Smooth muscle cell (in vitro differentiated cells): ENCODE results near the gene FGF22. TPM values are rescaled to one million over a fixed set of nuclear protein-coding genes. Genes with fewer than 3 reads are reported as not detected.

Experiments
- DNase-seq: peaks from one replicate; lab custom pipeline; 2025; ENCODE audit not compliant: unreplicated experiment; lab: John Stamatoyannopoulos, UW
- H2AFZ ChIP-seq: fragments of 200-600 bp; sonication (generic); 2 replicates; pipeline ENCODE4 v1.6.0; 2016; ENCODE audit warnings: antibody characterized with exemption, low read depth, mild to moderate bottlenecking
- H3F3A ChIP-seq: fragments of 200-600 bp; sonication (generic); 2 replicates; pipeline ENCODE4 v1.6.0; 2017; ENCODE audit warnings: antibody characterized with exemption, low read depth
- H3K27ac ChIP-seq: fragments of 200-600 bp; sonication (generic); 2 replicates; pipeline ENCODE4 v1.5.1; 2016; ENCODE audit warnings: low read depth, mild to moderate bottlenecking
- H3K27me3 ChIP-seq: fragments of 200-600 bp; sonication (generic); 2 replicates; pipeline ENCODE4 v1.6.1; 2016; ENCODE audit warnings: low read depth, mild to moderate bottlenecking
- H3K36me3 ChIP-seq: fragments of 200-600 bp; sonication (generic); 2 replicates; pipeline ENCODE4 v1.5.1; 2016; ENCODE audit warnings: low read depth
- H3K4me1 ChIP-seq: fragments of 200-600 bp; sonication (generic); 2 replicates; pipeline ENCODE4 v1.5.1; 2016; ENCODE audit warnings: low read depth
- H3K4me2 ChIP-seq: fragments of 200-600 bp; sonication (generic); 2 replicates; pipeline ENCODE4 v1.6.0; 2016; ENCODE audit warnings: mild to moderate bottlenecking
- H3K4me3 ChIP-seq: fragments of 200-600 bp; sonication (generic); 2 replicates; pipeline ENCODE4 v1.5.1; 2016; ENCODE audit warnings: mild to moderate bottlenecking
- H3K79me2 ChIP-seq: fragments of 200-600 bp; sonication (generic); 2 replicates; pipeline ENCODE4 v1.6.0; 2016; ENCODE audit warnings: low read depth, mild to moderate bottlenecking
- H3K9ac ChIP-seq: fragments of 200-600 bp; sonication (generic); 2 replicates; pipeline ENCODE4 v1.6.0; 2016; ENCODE audit warnings: low read depth
- H3K9me3 ChIP-seq: fragments of 200-600 bp; sonication (generic); replicated peaks from 2 replicates; pipeline ENCODE4 v1.5.1; 2016; ENCODE audit warnings: low read depth
- H4K20me1 ChIP-seq: fragments of 200-600 bp; sonication (generic); 2 replicates; pipeline ENCODE4 v1.6.0; 2016; ENCODE audit warnings: low read depth
- CTCF ChIP-seq: fragments of 200-600 bp; sonication (generic); IDR thresholded peaks from 2 replicates; pipeline ENCODE4 v1.5.1; 2017; ENCODE audit warnings: borderline replicate concordance, mild to moderate bottlenecking, antibody characterized with exemption; ENCODE audit not compliant: insufficient read depth, poor library complexity, severe bottlenecking
- WGBS: methylation state at CpG from one replicate; pipeline ENCODE4 v1.1.7; 2016; ENCODE audit warnings: low lambda C conversion rate; 5-methylcytosine and 5-hydroxymethylcytosine counted together
- polyA plus RNA-seq: library from polyadenylated mRNA; unstranded; fragments of >200 nt; fragmentation: Nextera tagmentation; extraction: Ambion mirVana; gene quantifications from 2 replicates; pipeline ENCODE4 v1.2.1, GENCODE V29; 2016
- total RNA-seq: library from RNA; depleted of rRNA; stranded (reverse); fragments of >200 nt; gene quantifications from 2 replicates; pipeline ENCODE4 v1.2.3, GENCODE V29; 2014

FGF22 gene
- total and polyA plus RNA-seq, 2 experiments from 2014 or later, result 0.18 TPM; not detected in 1

DNA sequence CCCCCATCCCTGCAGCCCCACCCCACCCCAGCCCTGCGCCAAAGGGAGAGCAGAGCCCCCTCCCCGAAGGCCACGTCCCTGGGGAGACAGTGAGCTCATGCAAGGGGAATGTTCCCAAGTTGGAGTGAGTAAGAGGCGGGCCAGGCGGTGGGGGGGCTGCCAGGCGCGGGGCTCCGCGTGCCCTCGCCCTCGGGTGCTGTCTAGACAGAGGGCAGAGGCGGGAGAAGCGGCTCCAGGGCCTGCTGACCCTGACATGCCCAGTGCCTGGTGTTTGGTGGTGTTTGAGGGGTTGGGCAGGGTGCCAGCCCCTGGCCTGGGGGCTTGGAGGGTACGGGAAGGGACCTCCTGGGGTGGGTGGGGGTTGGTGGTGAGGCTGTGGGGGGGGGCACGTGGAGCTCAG, 37.5 kb downstream of the FGF22 start:
- Histone ChIP-seq H3K9ac (peak overlapping the region; percentile 95), H3K27ac (peak overlapping the region; percentile 98), H3K4me3 (peak overlapping the region; percentile 60), H3K4me2 (peak overlapping the region; percentile 99), H3F3A (peaks cover 18% of the 10 kb centered on the region), H3K36me3 (no peaks in the 10 kb centered on the region), H3K9me3 (no peaks in the 10 kb centered on the region), H3K27me3 (no peaks in the 10 kb centered on the region), H4K20me1 (peaks cover 29% of the 10 kb centered on the region), H3K4me1 (peaks cover 10% of the 10 kb centered on the region), H3K79me2 (peaks cover 18% of the 10 kb centered on the region), H2AFZ (no peak overlapping the region)
- WGBS, result 3% methylated on average over 12 of the region's 15 CpGs
- TF ChIP-seq CTCF, result no peak
- DNase-seq, result peak; percentile 52

- H3K9ac ChIP-seq, result peak overlapping the region; percentile 95
Observed at GRCh38 chr19:677601-678436, 38.1 kb downstream of the FGF22 start.

GRCh38 chr19:678791-679388, 39.2 kb downstream of the FGF22 start:
- no peaks in the 10 kb centered on the region for H3K27me3 ChIP-seq
- H3K27ac ChIP-seq, result peak overlapping the region; percentile 98
- H3K4me1 ChIP-seq, result peaks cover 10% of the 10 kb centered on the region
- peaks cover 18% of the 10 kb centered on the region for H3F3A ChIP-seq
- peak overlapping the region; percentile 81 for H3K4me3 ChIP-seq
- peak overlapping the region; percentile 92 for H3K9ac ChIP-seq
- WGBS, result 78% methylated on average over 16 of the region's 16 CpGs
- no peak for DNase-seq
- H4K20me1 ChIP-seq, result peaks cover 29% of the 10 kb centered on the region
- TF ChIP-seq CTCF, result no peak
- no peaks in the 10 kb centered on the region for H3K9me3 ChIP-seq
- no peak overlapping the region for H2AFZ ChIP-seq
- no peaks in the 10 kb centered on the region for H3K36me3 ChIP-seq
- peaks cover 18% of the 10 kb centered on the region for H3K79me2 ChIP-seq
- H3K4me2 ChIP-seq, result peak overlapping the region; percentile 99

More at GRCh38 chr19:677601-678436, 38.1 kb downstream of the FGF22 start:
- no peak for TF ChIP-seq CTCF
- H4K20me1 ChIP-seq, result peaks cover 29% of the 10 kb centered on the region
- 69% methylated on average over 22 of the region's 22 CpGs for WGBS
- no peaks in the 10 kb centered on the region for H3K9me3 ChIP-seq
- no peak overlapping the region for H2AFZ ChIP-seq
- peak overlapping the region; percentile 99 for H3K4me2 ChIP-seq
- no peak for DNase-seq
- H3K36me3 ChIP-seq, result no peaks in the 10 kb centered on the region
- peak overlapping the region; percentile 60 for H3K4me3 ChIP-seq
- peaks cover 18% of the 10 kb centered on the region for H3K79me2 ChIP-seq
- H3K27me3 ChIP-seq, result no peaks in the 10 kb centered on the region
- H3K27ac ChIP-seq, result peak overlapping the region; percentile 98
- peaks cover 10% of the 10 kb centered on the region for H3K4me1 ChIP-seq
- H3F3A ChIP-seq, result peaks cover 18% of the 10 kb centered on the region
